Esophagus squamous epithelium (tissue), 4 donors: ENCODE measurements around the gene CABP4.

Source experiments
- POLR2A ChIP-seq, 4 donors: fragments of 450-650 bp; IDR thresholded peaks; one replicate each; pipeline ENCODE4 v1.6.1; 2017; ENCODE audit warnings: antibody characterized with exemption in 4 of 4, mild to moderate bottlenecking in 4 of 4, moderate library complexity in 3 of 4
- TF ChIP-seq, protein P1 (sequence below), 6 experiments: fragments of 450-650 bp in 4 of 6; fragments of 200-600 bp in 2 of 6; sonication (generic) in 2 of 6; IDR thresholded peaks; one replicate each; pipeline ENCODE4 v1.5.1; 2016 to 2019; ENCODE audit warnings: antibody characterized with exemption in 6 of 6, mild to moderate bottlenecking in 4 of 6, moderate library complexity in 4 of 6

DNA sequence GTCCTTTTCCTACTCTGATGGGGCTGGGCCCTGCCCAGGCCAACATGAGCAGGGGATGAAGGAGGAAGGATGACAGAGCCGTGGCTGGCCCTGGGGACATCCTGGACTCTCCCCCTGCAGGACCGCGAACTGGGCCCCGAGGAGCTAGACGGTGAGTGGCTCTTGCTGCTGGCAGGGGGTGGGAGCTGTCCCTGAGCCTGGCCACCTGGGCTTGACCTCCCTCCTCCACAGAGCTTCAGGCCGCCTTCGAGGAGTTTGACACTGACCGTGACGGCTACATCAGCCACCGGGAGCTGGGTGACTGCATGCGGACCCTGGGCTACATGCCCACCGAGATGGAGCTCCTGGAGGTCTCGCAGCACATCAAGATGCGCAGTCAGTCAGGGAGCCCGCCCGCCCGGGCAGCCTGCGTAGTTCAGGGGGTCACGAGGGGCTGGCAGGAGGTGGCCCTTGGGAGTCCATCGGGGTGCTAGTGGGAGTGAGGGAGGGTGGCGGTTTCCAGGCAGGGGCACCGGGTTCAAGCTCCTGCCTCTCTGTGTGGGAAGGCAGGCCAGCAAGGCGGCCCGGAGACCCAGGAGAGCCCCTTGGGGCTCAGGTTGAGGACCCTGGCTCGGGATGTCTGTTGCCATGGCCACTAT lies 1.0 kb downstream of the CABP4 start:
- TF ChIP-seq, protein P1, sequence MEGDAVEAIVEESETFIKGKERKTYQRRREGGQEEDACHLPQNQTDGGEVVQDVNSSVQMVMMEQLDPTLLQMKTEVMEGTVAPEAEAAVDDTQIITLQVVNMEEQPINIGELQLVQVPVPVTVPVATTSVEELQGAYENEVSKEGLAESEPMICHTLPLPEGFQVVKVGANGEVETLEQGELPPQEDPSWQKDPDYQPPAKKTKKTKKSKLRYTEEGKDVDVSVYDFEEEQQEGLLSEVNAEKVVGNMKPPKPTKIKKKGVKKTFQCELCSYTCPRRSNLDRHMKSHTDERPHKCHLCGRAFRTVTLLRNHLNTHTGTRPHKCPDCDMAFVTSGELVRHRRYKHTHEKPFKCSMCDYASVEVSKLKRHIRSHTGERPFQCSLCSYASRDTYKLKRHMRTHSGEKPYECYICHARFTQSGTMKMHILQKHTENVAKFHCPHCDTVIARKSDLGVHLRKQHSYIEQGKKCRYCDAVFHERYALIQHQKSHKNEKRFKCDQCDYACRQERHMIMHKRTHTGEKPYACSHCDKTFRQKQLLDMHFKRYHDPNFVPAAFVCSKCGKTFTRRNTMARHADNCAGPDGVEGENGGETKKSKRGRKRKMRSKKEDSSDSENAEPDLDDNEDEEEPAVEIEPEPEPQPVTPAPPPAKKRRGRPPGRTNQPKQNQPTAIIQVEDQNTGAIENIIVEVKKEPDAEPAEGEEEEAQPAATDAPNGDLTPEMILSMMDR (IDR thresholded peaks at IDR 0.05), result no peak
- TF ChIP-seq POLR2A (IDR thresholded peaks at IDR 0.05), result no peak
